ENCODE measurements around the gene MARK2. TPM values are rescaled to one million over a fixed set of nuclear protein-coding genes. Genes with fewer than 3 reads are reported as not detected.

The MARK2 gene
- total and polyA plus RNA-seq, 11 donors, result 17.0 to 53.5 (median 37.5) TPM

DNA sequence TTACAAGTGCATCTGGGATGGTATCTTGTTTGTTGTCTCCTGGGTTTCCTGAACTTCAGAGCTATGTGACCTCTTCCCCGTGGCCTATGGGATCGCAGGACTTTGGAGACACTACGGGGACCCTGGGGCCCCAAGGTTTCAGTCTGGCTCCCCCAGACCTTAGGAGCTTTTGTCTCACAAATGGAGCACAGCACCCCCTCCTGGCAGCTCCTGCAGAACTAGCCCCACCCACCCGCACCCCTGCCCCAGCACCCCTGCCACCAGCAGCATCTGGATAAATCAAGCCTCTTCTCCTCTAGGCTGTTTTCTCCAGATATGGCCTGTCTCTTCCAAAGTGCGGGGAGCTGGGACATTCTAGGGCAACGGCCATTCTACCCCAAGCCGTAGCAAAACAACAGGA, 67.7 kb downstream of the MARK2 start:
- TF ChIP-seq, protein P1, sequence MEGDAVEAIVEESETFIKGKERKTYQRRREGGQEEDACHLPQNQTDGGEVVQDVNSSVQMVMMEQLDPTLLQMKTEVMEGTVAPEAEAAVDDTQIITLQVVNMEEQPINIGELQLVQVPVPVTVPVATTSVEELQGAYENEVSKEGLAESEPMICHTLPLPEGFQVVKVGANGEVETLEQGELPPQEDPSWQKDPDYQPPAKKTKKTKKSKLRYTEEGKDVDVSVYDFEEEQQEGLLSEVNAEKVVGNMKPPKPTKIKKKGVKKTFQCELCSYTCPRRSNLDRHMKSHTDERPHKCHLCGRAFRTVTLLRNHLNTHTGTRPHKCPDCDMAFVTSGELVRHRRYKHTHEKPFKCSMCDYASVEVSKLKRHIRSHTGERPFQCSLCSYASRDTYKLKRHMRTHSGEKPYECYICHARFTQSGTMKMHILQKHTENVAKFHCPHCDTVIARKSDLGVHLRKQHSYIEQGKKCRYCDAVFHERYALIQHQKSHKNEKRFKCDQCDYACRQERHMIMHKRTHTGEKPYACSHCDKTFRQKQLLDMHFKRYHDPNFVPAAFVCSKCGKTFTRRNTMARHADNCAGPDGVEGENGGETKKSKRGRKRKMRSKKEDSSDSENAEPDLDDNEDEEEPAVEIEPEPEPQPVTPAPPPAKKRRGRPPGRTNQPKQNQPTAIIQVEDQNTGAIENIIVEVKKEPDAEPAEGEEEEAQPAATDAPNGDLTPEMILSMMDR (IDR thresholded peaks at IDR 0.05), result peak in 11 of 12 donors; percentile 9 to 47 (median 22)
- no peak for TF ChIP-seq POLR2A (IDR thresholded peaks at IDR 0.05)
- ATAC-seq (no peak), DNase-seq (no peak)
- H3K27ac ChIP-seq, result no peak overlapping the region
- H3K36me3 ChIP-seq, result peaks cover 2 to 81% (median 73%) of the 10 kb centered on the region in 9 donors
- no peaks in the 10 kb centered on the region for H3K27me3 ChIP-seq
- peaks cover 0 to 35% (median 6%) of the 10 kb centered on the region in 12 donors for H3K4me1 ChIP-seq
- 88 to 97% (median 91%) methylated on average over 5 to 7 of the region's 7 CpGs for WGBS, 4 donors
- H3K4me3 ChIP-seq, result no peak overlapping the region
- H3K9me3 ChIP-seq, result no peaks in the 10 kb centered on the region
- intact Hi-C loops (cut with DNase I), result loop anchor here in 1 of 10 donors (5.0 kb wide), 1 partner anchor 36 kb away; no protein-coding TSS in a partner anchor

DNA sequence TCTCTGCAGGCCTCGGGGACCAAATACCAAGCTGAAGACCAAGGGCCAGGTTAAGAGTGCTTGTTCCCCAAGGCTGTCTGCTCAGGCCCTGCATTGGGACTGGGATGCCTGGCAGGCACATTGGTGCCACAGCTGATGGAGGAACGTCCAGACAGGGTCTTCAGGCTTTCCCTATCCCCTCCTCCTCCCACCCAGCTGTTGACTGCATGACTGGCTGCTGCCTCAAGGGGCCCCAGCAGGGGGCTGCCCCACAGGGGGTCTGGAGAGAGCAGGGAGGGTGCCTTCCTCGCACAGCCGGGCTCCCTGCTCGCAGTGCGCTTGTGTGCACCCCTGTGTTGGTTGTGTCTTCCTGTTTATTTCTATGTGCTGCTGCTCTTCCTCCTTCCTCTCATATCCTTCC, 68.2 kb downstream of the MARK2 start:
- Histone ChIP-seq H3K27ac (no peak overlapping the region), H3K4me1 (peaks cover 0 to 35% (median 6%) of the 10 kb centered on the region in 12 donors), H3K36me3 (peaks cover 2 to 76% (median 68%) of the 10 kb centered on the region in 9 donors), H3K4me3 (no peak overlapping the region), H3K9me3 (no peaks in the 10 kb centered on the region), H3K27me3 (no peaks in the 10 kb centered on the region)
- ATAC-seq (no peak), DNase-seq (no peak)
- TF ChIP-seq, protein P1 (IDR thresholded peaks at IDR 0.05), result no peak
- no peak for TF ChIP-seq POLR2A (IDR thresholded peaks at IDR 0.05)
- WGBS, 4 donors, result 72 to 76% (median 72%) methylated on average over 6 of the region's 6 CpGs
- intact Hi-C loops (cut with DNase I), result loop anchor here in 1 of 10 donors (5.0 kb wide), 1 partner anchor 35 kb away; no protein-coding TSS in a partner anchor

DNA sequence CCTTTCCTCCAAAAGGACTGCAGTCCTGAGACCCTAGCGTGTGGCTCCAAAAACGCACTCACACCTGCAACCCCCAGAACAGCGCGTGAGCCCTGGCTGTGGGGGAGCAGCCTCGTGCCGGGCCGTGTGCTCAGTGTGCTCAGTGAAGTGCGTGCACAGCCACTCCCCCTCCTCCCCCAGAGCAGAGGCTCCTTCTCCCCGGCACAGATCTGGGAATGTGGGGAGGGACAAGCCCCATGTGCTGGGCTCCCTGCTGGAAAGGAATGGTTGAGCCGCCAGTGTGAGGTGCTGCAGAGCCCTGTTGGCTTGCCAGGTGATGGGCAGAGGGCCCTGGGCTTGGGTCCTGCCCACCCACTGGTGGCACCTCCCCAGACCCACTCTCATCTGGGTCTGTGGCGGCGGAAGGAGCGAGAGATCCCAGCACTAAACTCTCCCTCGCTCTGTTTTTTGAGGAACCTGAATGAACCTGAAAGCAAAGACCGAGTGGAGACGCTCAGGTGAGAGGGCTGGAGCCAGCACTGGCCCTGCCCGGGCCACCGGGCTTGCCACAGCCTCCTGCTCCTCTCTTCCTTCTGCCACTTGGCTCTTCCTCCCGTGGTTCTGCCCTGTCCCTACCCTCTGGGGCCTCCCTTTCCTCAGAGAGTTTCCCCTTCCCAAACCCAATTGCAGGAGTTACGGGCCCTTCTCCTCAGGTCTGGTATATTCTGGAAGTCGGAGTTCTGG, 69.1 kb downstream of the MARK2 start:
- intact Hi-C loops (cut with DNase I), result loop anchor here in 1 of 10 donors (5.0 kb wide), 1 partner anchor 34 kb away; no protein-coding TSS in a partner anchor

More for the DNA sequence above, 69.1 kb downstream of the MARK2 start:
- H3K4me3 ChIP-seq, result no peak overlapping the region
- no peak for DNase-seq
- H3K36me3 ChIP-seq, result peaks cover 2 to 67% (median 59%) of the 10 kb centered on the region in 9 donors
- 78 to 86% (median 81%) methylated on average over 16 to 21 of the region's 21 CpGs for WGBS, 4 donors
- no peak overlapping the region for H3K27ac ChIP-seq
- no peaks in the 10 kb centered on the region for H3K9me3 ChIP-seq
- peak in 1 of 4 donors; percentile 4 for ATAC-seq
- peaks cover 0 to 35% (median 6%) of the 10 kb centered on the region in 12 donors for H3K4me1 ChIP-seq
- no peaks in the 10 kb centered on the region for H3K27me3 ChIP-seq
- TF ChIP-seq POLR2A (IDR thresholded peaks at IDR 0.05), result no peak
- TF ChIP-seq, protein P1 (IDR thresholded peaks at IDR 0.05), result no peak

All from heart left ventricle (tissue), 16 donors.